GM21528 (cell line): ENCODE measurements around the gene FRMPD1.

ENCODE experiments used
- ATAC-seq: cut with Tn5 transposase; IDR thresholded peaks from one replicate; pipeline ENCODE4 v1.9.1; 2021; ENCODE audit warnings: mild to moderate bottlenecking, moderate library complexity; ENCODE audit not compliant: unreplicated experiment, low FRiP score

The FRMPD1 gene

DNA sequence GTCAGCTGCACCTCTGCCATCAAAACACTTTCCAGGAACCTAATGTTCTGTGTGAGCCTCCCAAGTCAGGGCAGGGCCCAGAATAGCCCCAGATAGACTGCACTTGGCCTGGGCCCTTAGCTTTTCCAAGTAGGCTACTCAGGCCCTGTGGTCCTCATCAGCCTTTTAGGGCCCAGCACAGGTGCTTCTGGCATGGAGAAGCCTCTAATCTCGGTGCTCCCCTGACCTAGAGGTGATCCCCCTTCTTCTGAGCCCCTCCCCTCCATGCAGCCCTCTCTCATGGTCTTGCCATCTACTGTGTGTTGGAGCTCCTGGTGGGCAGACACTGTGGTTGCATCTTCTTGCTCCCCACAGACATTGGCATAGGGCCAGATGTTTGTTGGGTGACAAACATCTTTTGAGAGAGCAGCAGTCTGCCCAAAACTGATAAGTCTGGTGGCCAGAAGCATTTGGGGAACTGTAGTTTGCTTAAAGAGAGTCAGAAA is 28.1 kb downstream of the FRMPD1 start:
- no peak for ATAC-seq

DNA sequence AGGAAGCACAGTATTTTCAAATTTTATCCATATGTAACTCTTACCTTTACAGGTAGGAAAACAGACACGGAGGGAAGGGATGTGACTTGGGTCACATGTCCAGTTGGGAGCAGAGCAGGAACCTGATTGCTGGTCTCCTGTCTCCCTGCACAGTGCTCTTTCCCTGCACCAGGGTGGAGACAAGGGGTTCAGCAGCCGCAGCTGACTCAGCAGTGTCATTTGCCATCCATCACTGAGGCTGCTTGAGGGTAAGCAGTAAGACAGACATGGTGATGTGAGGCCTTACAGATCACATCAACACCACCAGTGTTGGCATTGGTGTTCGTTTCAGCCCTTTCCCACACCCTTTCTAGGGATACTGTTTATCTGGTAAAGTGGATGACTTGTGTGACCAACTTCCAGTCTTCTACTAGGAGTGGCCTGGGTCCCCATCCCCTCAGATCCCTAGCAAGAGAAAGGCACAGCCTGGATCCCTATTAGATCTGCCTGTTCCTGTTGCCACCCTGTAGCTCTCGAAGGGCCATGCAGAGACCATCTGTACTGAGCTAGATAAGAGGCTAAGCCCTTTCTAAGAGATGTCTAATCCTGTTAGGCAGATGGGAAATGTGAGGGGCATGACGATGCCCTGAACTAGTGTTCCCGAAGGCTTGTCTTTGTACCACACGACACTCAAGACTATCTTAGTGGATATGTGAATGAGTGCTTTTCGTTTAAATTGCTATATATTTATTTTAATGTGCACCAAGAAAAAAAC is 29.1 kb downstream of the FRMPD1 start:
- no peak for ATAC-seq

DNA sequence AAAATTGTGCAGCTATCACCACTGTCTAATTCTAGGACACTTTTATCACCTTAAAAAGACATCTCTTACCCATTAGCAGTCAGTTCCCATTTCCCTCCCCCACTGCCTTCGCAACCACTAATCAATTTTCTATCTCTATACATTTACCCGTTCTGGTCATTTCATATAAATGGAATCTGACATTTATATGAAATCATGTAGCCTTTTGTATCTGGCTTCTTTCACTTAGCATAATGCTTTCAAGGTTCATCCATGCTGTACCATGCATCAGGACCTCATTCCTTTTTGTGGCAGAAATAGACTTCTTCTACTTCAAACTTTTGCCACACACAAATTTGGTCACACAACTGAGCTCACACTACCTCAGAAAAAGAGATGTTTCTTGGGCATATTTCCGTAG is 32.2 kb downstream of the FRMPD1 start:
- ATAC-seq, result no peak

DNA sequence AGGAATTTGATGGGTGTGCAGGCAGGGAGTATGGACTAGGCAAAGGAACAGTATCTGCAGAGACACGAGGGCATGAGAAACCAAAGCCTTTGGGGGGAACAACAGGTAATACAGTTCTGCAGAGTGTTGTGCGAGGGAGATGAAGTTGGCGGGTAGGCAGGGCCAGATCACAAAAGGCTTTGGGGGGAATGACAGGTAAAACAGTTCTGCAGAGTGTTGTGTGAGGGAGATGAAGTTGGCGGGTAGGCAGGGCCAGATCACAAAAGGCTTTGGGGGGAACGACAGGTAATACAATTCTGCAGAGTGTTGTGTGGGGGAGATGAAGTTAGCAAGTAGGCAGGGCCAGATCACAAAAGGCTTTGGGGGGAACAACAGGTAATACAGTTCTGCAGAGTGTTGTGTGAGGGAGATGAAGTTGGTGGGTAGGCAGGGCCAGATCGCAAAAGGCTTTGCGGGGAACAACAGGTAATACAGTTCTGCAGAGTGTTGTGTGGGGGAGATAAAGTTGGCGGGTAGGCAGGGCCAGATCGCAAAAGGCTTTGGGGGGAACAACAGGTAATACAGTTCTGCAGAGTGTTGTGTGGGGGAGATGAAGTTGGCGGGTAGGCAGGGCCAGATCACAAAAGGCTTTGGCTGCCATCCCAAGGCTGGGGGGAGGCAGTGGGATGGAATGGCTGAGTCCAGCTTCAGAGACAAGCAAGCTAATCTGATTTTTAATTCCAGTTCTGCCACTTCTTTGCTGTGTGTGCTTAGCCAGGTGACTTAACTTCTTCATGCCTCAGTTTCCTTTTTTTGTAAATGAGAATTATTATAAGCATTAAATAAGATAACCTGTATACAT is 33.0 kb downstream of the FRMPD1 start:
- no peak for ATAC-seq

DNA sequence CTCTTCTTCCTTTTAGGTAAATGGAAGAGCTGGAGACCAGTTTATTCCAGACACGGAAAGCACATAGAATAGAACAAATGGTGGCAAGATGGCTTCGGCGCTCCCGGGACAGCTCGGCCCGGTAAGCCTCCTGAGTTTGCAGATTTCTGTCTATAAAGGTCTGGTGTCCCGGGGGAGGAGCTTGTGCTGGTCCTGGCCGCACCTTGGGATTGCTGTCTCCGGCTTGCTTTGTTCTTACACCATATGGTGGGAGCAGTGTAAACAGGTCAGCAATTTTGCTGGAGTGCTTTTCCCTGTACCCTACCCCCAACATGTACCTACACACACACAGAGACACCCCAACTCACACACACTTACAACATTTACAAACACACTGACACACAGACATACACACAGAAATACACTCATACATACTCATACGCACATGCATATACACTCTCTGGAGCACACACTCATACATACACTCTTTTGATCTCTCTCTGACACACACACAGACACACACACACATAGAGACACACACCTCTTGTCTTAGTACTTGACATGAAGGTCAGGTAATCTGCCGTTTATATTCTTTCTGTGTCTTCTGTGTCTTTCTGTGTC is 42.0 kb downstream of the FRMPD1 start:
- ATAC-seq, result no peak

DNA sequence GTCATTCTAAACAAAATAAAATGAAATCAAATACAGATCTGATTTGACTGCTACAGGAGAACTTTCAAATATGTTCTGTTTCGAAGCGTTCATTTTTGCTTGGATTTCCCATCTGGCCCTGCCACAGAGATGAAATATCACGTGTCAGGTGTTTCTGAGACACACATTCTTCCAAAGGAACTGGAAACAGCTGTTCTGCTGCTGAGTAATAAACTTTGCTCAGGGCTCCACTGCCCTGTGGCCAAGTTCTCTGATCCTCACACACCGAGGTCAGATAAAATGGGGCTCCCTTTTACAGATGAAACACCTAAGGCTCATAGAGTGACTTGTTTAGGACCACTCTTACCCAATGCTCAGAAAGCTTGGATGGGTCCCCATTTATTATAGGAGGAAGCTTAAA is 42.5 kb downstream of the FRMPD1 start:
- ATAC-seq, result no peak

DNA sequence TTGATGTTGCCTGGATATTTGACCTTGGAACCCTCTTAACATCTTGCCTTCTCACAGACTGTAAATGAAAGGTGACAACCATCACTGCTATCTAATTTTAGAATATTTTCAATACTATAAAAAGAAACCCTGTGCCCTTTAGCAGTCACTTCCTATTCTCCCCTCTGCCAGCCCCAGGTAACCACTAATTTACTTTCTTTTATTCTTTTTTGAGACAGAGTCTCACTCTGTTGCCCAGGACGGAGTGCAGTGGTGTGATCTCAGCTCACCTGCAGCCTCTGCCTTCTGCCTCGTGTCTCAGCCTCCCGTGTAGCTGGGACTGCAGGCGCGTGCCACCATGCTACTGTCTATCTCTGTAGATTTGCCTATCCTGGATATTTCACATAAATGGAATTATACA is 43.6 kb downstream of the FRMPD1 start:
- no peak for ATAC-seq

DNA sequence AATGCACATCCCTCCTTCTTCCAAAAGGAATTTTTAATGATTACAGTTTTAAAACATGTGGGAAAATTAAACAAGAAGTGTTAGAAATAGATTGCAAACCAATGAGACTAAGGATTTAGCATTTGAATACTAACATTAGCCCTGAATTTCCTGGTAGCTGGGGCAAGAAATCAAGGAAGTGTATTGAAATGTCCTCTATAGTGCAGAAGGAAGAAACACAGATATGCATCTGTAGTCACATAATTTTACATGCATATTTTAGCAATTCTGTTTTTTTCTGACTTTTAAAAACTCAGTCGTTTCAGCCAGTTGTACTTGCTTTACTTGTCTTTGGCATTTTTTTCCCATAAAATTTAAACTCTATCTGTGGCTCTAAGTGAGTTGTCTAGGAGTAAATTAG is 45.8 kb downstream of the FRMPD1 start:
- ATAC-seq, result no peak

DNA sequence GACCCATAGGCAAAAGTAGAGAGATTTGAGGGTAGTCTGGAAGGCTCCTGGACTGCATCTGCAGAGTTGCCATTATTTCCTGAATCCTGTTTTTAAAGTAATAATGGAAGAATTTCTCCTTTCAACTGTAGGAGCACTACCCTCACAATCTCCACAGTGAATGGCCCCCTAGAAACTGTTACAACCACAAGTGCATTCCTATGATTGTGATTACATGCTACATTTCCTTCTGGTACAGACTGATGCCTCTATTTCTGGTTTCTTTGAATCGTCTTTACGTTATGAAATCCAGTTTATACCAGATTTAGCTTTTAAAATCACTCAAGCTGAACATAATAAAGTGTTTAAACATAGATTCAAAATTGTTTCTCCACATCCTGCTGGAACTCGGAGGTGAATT is 49.4 kb downstream of the FRMPD1 start:
- ATAC-seq, result no peak

DNA sequence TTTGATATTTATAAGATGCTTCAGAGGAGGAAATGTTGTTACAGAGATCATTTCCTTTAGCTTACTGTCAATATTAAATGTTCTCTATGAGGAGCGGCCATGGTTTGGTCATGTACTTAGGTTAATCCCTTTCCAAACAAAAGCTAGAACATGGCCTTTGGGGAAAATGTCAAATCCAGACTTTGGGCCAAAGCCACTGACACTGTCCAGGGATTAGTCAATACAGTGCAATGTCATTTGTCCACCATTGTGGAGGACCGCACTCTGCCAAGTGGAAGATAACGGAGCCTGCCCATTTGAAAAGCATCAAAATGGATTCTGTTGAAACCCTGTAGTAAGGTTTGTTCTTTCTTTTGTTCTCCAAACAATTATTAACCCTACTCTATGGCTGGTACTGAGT is 50.1 kb downstream of the FRMPD1 start:
- ATAC-seq, result no peak

DNA sequence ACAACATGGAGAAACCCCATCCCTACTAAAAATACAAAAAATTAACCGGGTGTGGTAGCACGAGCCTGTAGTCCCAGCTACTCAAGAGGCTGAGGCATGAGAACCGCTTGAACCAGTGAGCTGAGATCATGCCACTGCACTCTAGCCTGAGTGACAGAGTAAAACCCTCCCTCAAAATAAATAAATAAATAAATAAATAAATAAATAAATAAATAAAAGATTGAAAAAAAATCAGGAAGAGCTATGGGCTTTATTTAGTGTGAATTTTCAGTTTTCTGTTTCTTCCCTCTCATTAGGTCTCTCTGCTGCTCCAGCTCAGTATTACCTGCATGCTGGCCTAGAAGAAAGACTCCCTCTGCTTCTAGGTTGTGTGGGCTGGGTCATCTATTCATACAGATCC is 55.0 kb downstream of the FRMPD1 start:
- no peak for ATAC-seq

DNA sequence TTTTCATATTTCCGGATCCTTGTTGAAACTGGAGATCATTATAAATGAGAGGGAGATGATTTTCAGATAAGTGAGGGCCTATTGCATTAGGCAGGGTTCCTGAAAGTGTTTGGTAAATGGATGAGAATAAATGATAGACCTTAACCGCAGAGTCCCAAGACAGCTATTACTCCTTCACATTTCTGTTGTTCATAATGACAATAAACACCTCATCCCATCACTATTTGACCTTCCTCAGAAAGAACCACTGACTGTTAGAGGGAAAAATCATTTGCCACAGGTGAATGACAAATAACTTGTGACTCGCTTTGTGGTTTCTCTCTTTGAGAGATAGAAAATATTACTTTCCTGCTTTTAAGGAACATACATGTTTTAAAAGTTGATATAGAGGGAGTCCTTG is 55.5 kb downstream of the FRMPD1 start:
- ATAC-seq, result no peak

DNA sequence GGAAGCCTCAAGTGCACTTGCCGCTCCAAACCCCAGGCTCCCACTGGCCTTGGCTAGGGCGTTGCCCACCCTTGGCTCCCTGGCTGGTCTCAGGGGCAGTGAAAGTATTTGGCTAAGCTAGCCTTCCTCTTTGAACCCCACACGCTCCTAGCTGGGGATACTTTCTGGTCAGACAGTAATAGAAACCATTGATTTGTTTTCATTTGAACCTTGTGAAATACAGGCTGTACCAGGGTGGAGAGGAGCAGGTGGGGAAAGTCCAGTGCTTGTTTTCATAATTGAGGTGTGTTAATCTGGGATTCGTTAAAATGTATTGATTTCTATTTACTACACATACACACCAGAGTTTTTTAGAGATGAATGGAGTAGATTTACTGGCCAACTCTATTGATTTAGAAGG is 57.0 kb downstream of the FRMPD1 start:
- ATAC-seq, result no peak

DNA sequence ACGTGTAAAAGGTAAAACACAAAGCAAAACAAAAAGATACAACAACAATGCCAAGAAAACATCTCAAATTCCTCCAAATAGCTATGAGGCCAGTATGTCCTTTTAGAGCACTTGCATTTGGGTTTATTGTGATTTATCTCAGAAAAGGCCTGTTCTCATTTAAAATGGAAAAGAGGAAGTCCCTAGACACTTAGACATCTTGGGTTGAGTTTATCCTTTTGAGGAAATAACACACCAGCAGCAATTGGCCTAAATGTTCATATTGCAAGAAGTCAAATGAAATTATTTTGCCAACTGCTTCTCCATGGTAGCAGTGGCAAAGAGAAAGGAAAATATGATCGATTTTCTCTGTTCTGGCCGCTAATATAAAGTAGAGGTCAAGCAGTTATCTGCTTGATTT is 59.3 kb downstream of the FRMPD1 start:
- no peak for ATAC-seq

DNA sequence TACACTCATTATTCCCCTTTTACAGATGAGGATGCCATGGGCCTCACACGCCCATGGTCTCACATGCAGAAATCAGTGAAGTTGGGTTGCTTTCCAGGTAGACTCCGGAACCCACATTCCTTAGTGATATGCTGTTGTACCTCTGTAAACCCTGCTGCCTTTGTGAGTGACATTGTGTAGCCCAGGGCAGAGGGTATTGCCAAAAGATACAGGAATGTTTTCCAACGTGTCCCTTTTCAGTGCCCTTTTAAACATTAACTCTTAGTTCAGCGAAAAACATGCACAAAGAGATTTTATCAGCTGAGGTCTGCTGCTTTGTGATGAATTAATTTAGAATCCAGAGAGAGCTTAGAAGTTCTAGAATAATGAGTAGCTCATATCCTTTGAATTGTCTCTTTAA is 64.5 kb downstream of the FRMPD1 start:
- no peak for ATAC-seq

DNA sequence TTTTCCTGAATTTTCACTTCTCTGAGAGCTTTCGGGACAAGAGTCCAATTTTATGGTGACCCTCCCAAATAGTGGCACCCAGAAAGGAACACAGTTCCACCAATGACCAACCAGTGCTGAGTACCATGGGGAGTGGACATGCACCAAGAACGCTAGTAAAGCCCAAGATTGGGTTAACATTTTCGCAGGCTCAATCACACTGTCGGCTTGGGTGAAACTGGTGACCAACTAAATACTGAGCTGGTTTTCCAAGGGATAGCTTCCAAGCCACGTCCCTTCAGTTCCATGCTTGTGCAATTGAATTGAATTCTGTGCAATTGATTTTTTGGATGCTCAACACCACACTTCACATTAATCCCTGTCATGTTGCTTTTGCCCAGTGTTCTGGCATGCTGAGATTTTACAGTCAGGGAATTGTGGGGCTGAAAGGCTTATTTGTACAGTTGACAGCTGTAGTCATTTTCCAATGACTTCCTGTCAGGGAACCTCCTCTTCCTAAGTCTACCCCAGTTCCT is 65.3 kb downstream of the FRMPD1 start:
- no peak for ATAC-seq

DNA sequence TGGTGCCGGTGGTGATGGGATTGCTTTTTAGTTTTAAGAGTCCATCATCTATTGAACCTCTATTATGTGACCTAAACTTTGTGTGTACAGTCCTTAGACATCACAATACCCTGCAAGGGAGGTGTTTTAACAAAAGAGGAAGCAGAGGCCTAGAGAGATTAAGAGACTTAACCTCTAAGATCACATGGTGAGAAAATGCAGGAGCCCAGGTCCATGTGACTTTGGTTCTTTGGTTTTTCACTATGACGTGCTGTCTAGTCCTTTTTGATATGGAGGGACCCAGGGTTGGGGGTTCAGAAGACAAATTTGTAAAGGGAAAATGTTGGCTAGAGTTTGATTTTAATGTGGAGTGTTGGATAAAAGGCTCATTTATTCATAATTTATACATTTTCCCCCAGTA is 68.8 kb downstream of the FRMPD1 start:
- ATAC-seq, result no peak

DNA sequence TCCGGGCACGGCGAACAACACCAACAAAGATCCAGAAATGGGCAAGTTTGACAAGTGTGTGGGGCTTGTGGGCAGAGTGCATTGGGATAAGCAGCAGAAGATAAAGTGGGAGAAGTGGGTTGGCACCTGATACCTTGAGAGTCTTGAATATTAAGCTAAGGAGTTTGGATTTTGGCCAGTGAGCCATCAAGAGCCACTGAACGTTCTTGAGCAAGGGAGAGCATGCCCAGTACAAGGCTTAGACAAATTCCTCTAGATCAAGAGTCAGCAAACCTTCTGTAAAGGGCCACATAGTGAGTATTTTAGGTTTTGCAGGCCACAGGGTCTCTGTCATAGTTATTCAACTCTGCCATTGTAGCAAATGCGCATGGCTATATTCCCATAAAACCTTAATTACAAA is 76.3 kb downstream of the FRMPD1 start:
- no peak for ATAC-seq

DNA sequence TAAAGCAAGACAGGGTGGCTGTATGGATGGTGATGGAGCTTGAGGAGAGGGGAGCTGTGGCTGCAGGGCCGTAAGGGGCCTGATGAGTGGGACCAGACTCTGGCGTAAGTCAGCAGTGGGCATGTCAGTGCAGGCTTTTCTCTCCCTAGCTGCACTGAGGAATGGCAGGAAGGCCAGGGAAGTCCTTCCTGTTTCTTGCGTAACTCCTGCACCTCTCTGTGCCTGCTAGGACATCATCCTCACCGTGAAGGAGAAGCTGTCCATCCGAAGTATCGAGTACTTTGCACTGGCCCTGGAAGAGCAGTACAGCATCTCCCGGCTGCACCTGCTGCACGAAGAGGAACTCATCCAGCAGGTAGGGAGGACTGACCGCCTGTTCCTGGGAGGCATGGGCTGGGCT is 78.7 kb downstream of the FRMPD1 start:
- no peak for ATAC-seq

DNA sequence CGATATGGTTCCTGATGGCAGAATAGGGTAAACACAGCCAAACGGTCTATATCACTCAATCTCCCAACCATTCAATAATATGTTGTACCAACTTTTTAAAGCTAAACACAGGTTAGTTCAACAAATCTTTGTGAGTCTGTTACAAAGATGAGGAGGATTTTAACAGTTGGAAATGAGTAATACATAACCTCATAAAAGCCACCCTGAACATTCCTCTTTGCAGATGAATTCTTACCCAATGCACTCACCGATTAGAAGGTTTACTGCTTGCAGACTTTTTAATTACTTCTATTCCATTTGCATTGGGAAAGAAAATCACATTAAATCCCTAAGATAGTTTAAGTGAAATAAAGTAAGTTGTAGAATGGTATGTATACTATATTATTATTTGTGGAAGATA is 79.5 kb downstream of the FRMPD1 start:
- ATAC-seq, result no peak

DNA sequence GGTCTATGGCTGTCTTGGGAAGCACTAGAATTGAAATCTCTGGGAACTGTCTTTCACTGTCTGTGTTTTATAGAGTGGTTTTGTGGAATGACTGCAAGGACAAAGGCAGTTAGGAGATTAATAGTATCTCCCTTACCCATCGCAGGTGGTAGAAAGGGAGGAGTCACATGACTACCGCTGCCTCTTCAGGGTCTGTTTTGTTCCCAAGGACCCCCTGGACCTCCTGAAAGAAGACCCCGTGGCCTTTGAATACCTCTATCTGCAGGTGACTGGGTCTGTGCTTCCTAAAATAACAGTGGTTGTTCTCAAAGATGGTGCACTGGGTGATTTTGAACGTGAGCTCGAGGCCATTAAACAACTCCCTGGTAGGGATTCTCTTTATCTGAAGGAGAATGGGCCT is 80.1 kb downstream of the FRMPD1 start:
- ATAC-seq, result no peak
